HFFc6 (cell line): ENCODE measurements around the gene RAB26. TPM values are rescaled to one million over a fixed set of nuclear protein-coding genes. Genes with fewer than 3 reads are reported as not detected.

Experiments used
- DNase-seq: peaks from one replicate; pipeline ENCODE4 v3.0.0-alpha.2; 2018
- H3K27ac Mint-ChIP-seq: 2 replicates; pipeline ENCODE4 v1.8.0; 2020; ENCODE audit warnings: mild to moderate bottlenecking, mixed read lengths
- H3K27me3 Mint-ChIP-seq: 2 replicates; pipeline ENCODE4 v1.8.0; 2021; ENCODE audit warnings: mild to moderate bottlenecking, moderate library complexity, mixed read lengths; ENCODE audit not compliant: insufficient read depth
- H3K36me3 Mint-ChIP-seq: 2 replicates; pipeline ENCODE4 v1.8.0; 2021; ENCODE audit warnings: low read depth, mixed read lengths
- H3K4me1 Mint-ChIP-seq: 2 replicates; pipeline ENCODE4 v1.8.0; 2020; ENCODE audit warnings: low read depth, mixed read lengths
- H3K4me3 Mint-ChIP-seq: 2 replicates; pipeline ENCODE4 v1.8.0; 2020; ENCODE audit warnings: mild to moderate bottlenecking, moderate library complexity, mixed read lengths
- H3K9me3 Mint-ChIP-seq: 2 replicates; pipeline ENCODE4 v1.8.0; 2020; ENCODE audit warnings: mild to moderate bottlenecking, mixed read lengths
- total RNA-seq, 6 experiments: library from RNA; stranded (reverse); fragmentation: NEBNext Ultra II Directional; extraction: Animal tissue kit (Norgen Biotek cat#: 25700); gene quantifications; 2 replicates in 1 of 6; 3 replicates in 5 of 6; pipeline ENCODE4 v1.2.3, GENCODE V29; 2021
- TF ChIP-seq, protein P1 (sequence below): fragments of 200-600 bp; sonication (generic); IDR thresholded peaks from 2 replicates; pipeline ENCODE4 v1.5.0; 2021; ENCODE audit warnings: antibody characterized with exemption, mild to moderate bottlenecking

The RAB26 gene
- total RNA-seq, 6 experiments from 2014 or later = 0.31 to 1.2 (median 0.65) TPM

- Mint-ChIP-seq H3K9me3 (no peaks in the 10 kb centered on the region), H3K36me3 (peaks cover 3% of the 10 kb centered on the region; the same call in 1 of the 2 replicates), H3K4me3 (no peak overlapping the region), H3K27ac (no peak overlapping the region), H3K27me3 (no peaks in the 10 kb centered on the region), H3K4me1 (peaks cover 4% of the 10 kb centered on the region)
- TF ChIP-seq, protein P1, sequence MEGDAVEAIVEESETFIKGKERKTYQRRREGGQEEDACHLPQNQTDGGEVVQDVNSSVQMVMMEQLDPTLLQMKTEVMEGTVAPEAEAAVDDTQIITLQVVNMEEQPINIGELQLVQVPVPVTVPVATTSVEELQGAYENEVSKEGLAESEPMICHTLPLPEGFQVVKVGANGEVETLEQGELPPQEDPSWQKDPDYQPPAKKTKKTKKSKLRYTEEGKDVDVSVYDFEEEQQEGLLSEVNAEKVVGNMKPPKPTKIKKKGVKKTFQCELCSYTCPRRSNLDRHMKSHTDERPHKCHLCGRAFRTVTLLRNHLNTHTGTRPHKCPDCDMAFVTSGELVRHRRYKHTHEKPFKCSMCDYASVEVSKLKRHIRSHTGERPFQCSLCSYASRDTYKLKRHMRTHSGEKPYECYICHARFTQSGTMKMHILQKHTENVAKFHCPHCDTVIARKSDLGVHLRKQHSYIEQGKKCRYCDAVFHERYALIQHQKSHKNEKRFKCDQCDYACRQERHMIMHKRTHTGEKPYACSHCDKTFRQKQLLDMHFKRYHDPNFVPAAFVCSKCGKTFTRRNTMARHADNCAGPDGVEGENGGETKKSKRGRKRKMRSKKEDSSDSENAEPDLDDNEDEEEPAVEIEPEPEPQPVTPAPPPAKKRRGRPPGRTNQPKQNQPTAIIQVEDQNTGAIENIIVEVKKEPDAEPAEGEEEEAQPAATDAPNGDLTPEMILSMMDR = no peak
- no peak for DNase-seq
Observed at GRCh38 chr16:2162676-2163118, 14.3 kb downstream of the RAB26 start.

- TF ChIP-seq, protein P1 = no peak
- no peak overlapping the region for H3K27ac Mint-ChIP-seq
- DNase-seq = no peak
- H3K36me3 Mint-ChIP-seq = peaks cover 3% of the 10 kb centered on the region; the same call in 1 of the 2 replicates
- no peak overlapping the region for H3K4me3 Mint-ChIP-seq
- no peaks in the 10 kb centered on the region; the same call in 1 of the 2 replicates for H3K27me3 Mint-ChIP-seq
- no peaks in the 10 kb centered on the region for H3K4me1 Mint-ChIP-seq
- no peaks in the 10 kb centered on the region for H3K9me3 Mint-ChIP-seq
Observed at GRCh38 chr16:2163211-2163881, 14.9 kb downstream of the RAB26 start.

DNA sequence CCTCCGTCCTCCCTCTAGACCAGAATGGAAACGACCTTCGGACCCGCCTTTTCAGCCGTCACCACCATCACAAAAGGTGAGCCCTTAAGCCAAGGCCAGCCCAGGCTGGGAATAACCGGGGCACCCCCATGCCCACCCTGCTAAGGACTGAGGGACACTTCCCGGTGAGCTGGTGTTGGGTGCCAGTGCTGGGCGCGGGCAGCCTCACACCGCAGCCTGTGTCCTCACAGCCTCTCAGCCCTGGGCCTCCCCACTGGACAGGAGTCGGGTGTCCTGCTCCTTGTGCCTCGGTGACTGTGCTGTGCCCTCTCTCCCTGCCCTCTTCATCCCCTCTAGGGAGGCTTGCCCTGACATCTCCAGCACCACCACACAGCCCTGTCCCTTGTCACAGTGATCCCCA, 17.4 kb downstream of the RAB26 start:
- DNase-seq = no peak
- TF ChIP-seq, protein P1 = no peak
- Mint-ChIP-seq H3K4me3 (no peak overlapping the region), H3K27ac (no peak overlapping the region), H3K27me3 (no peaks in the 10 kb centered on the region; the same call in 1 of the 2 replicates), H3K9me3 (no peaks in the 10 kb centered on the region), H3K36me3 (peaks cover 3% of the 10 kb centered on the region; the same call in 1 of the 2 replicates), H3K4me1 (no peaks in the 10 kb centered on the region)

- Mint-ChIP-seq H3K9me3 (no peaks in the 10 kb centered on the region), H3K4me1 (no peaks in the 10 kb centered on the region), H3K4me3 (no peak overlapping the region), H3K27me3 (no peaks in the 10 kb centered on the region; the same call in 1 of the 2 replicates), H3K27ac (no peak overlapping the region), H3K36me3 (peaks cover 3% of the 10 kb centered on the region; the same call in 1 of the 2 replicates)
- TF ChIP-seq, protein P1 = no peak
- DNase-seq = no peak
Observed at GRCh38 chr16:2166263-2167067, 18.0 kb downstream of the RAB26 start.

DNA sequence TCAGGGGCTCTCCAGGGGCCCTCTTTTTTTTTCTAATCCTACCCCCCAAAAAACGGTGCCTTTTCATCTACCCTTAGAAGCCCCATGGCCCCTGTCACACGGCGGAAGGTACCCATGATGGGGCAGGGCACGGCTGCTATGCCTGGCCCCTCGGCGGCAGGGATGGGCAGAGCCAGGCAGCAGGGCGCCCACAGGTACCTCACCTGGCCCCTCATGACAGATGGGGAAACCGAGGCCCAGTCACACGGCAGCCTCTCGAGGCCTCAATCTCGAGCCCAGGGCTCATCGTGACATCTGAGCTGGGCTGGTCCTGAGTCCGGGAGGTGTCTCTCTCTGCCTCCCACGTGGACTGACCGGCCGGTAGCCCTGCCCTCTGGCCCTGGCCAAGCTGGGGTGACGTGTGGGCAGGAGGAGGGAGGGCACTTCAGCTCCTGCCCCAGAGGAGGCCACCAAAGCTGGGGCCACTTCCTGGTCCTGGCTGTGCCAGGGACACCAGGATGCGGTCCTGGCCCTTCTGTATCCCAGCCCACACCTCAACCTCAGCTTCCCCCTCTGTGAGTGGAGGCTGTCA, 18.7 kb downstream of the RAB26 start:
- Mint-ChIP-seq H3K27ac (no peak overlapping the region), H3K4me3 (no peak overlapping the region), H3K27me3 (no peaks in the 10 kb centered on the region; the same call in 1 of the 2 replicates), H3K4me1 (no peaks in the 10 kb centered on the region), H3K9me3 (no peaks in the 10 kb centered on the region), H3K36me3 (peaks cover 3% of the 10 kb centered on the region; the same call in 1 of the 2 replicates)
- TF ChIP-seq, protein P1 = no peak
- no peak for DNase-seq
